Sigmoid colon (tissue), 4 donors: ENCODE data around the gene SAA2.

Experiments used
- EP300 ChIP-seq, 4 donors: sonication (generic); formaldehyde crosslinking; IDR thresholded peaks; one replicate each; pipeline ENCODE4 v1.6.1; 2017; ENCODE audit warnings: antibody characterized with exemption in 4 of 4
- POLR2A ChIP-seq, 2 donors: fragments of 450-650 bp; IDR thresholded peaks; one replicate each; pipeline ENCODE4 v1.6.1; 2016; ENCODE audit warnings: antibody characterized with exemption in 2 of 2, mild to moderate bottlenecking in 2 of 2, moderate library complexity in 2 of 2
- TF ChIP-seq, protein P1 (sequence below), 4 experiments: fragments of 450-650 bp in 3 of 4; fragments of 200-600 bp in 1 of 4; IDR thresholded peaks; one replicate each; pipeline ENCODE4 v1.5.1; 2016 to 2019; ENCODE audit warnings: antibody characterized with exemption in 4 of 4, mild to moderate bottlenecking in 3 of 4, moderate library complexity in 2 of 4

DNA sequence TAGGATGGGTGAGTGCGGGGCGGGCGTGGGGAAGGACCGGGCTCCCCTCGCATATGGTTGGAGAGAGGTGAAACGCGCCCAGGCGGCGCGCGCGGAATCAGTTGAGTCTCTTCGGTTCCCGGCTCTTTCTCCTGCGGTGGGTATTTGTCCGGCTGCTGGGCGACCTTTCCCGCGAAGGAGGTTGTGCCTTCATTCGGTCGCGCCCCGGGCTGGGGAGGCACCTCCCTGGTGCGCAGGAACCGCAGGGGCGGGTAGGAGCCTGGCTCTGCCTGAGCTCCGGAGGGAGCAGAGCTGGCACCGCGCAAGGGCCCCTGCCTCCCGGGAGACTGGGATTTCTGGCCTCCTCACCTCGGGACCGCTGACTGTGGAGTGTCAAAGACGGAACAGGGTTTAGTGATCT, 39.4 kb downstream of the SAA2 start:
- TF ChIP-seq, protein P1, sequence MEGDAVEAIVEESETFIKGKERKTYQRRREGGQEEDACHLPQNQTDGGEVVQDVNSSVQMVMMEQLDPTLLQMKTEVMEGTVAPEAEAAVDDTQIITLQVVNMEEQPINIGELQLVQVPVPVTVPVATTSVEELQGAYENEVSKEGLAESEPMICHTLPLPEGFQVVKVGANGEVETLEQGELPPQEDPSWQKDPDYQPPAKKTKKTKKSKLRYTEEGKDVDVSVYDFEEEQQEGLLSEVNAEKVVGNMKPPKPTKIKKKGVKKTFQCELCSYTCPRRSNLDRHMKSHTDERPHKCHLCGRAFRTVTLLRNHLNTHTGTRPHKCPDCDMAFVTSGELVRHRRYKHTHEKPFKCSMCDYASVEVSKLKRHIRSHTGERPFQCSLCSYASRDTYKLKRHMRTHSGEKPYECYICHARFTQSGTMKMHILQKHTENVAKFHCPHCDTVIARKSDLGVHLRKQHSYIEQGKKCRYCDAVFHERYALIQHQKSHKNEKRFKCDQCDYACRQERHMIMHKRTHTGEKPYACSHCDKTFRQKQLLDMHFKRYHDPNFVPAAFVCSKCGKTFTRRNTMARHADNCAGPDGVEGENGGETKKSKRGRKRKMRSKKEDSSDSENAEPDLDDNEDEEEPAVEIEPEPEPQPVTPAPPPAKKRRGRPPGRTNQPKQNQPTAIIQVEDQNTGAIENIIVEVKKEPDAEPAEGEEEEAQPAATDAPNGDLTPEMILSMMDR (IDR thresholded peaks at IDR 0.05) = no peak
- TF ChIP-seq EP300 (IDR thresholded peaks at IDR 0.05) = no peak
- no peak for TF ChIP-seq POLR2A (IDR thresholded peaks at IDR 0.05)
